ENCODE results near the gene SMIM1. TPM values are rescaled to one million over a fixed set of nuclear protein-coding genes. Genes with fewer than 3 reads are reported as not detected.

The SMIM1 gene
- total and polyA plus RNA-seq, 2 donors (not counting 3 experiments of a cell fraction or from before 2014, with no cell fraction given): 1.4 to 2.9 TPM

DNA sequence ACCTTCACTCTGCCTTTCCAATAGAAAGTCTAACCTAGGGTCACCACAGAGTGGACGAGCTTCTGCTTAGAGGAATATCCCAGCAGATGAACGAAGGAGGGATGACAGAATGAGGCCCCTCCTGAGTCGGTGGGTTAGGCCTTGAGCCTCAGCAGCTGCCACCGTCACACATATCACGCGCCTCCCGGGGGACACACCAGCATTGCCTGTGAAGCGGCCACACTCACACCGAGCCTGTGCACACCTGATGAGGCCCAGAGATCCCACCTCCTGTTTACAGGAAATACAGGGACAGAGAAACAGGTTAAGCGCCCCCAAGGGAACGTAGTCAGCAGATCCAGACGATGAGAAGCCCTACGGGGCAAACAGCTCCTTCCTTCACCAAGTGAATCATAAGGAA lies 48.9 kb downstream of the SMIM1 start:
- CTCF ChIA-PET: no interaction called here

More for the DNA sequence above, 48.9 kb downstream of the SMIM1 start:
- dilution Hi-C loops (cut with MboI; ENCODE audit: extremely low pct_ligation_motif_present, low sequenced_read_pairs) (no loop called here), intact Hi-C loops (cut with micrococcal nuclease) (no loop called here)
- H3K9ac ChIP-seq (replicated peaks; ENCODE audit: extremely low read depth, insufficient read depth, low read length): no peak overlapping the region
- no peak for FAIRE-seq
- no peak overlapping the region for H3K4me2 ChIP-seq (ENCODE audit: insufficient read depth, low read length)
- H3K27ac ChIP-seq (ENCODE audit: insufficient read depth, low read depth, low read length): no peak overlapping the region
- H4K20me1 ChIP-seq (replicated peaks; ENCODE audit: control insufficient read depth, extremely low read depth, insufficient read depth, low read length): no peaks in the 10 kb centered on the region
- no peak for TF ChIP-seq POLR2AphosphoS5 (IDR thresholded peaks at IDR 0.05; ENCODE audit: insufficient read depth, low read depth, low read length)
- TF ChIP-seq MYC (IDR thresholded peaks at IDR 0.05; ENCODE audit: low read depth, low read length): no peak
- TF ChIP-seq FOS (IDR thresholded peaks at IDR 0.05; ENCODE audit: borderline replicate concordance, insufficient read depth, low read length): no peak
- no peak for TF ChIP-seq JUN (IDR thresholded peaks at IDR 0.05; ENCODE audit: borderline replicate concordance, insufficient read depth, insufficient read length, low read depth)
- TF ChIP-seq GATA2 (IDR thresholded peaks at IDR 0.05; ENCODE audit: insufficient read depth, insufficient read length, low read depth, low read length): no peak
- TF ChIP-seq, protein P1, sequence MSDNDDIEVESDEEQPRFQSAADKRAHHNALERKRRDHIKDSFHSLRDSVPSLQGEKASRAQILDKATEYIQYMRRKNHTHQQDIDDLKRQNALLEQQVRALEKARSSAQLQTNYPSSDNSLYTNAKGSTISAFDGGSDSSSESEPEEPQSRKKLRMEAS (IDR thresholded peaks at IDR 0.05; ENCODE audit: insufficient read depth, insufficient read length): no peak
- TF ChIP-seq POLR2A (IDR thresholded peaks at IDR 0.05; ENCODE audit: low read depth, low read length): no peak
- TF ChIP-seq, protein P2, sequence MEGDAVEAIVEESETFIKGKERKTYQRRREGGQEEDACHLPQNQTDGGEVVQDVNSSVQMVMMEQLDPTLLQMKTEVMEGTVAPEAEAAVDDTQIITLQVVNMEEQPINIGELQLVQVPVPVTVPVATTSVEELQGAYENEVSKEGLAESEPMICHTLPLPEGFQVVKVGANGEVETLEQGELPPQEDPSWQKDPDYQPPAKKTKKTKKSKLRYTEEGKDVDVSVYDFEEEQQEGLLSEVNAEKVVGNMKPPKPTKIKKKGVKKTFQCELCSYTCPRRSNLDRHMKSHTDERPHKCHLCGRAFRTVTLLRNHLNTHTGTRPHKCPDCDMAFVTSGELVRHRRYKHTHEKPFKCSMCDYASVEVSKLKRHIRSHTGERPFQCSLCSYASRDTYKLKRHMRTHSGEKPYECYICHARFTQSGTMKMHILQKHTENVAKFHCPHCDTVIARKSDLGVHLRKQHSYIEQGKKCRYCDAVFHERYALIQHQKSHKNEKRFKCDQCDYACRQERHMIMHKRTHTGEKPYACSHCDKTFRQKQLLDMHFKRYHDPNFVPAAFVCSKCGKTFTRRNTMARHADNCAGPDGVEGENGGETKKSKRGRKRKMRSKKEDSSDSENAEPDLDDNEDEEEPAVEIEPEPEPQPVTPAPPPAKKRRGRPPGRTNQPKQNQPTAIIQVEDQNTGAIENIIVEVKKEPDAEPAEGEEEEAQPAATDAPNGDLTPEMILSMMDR (IDR thresholded peaks at IDR 0.05; ENCODE audit: extremely low read depth in 1 of 2, insufficient read depth in 1 of 2, low read depth in 1 of 2, low read length in 2 of 2): no peak
- no TSS peak for BruUV-seq (replicated peaks)
- no peaks in the 10 kb centered on the region for H3K9me1 ChIP-seq (replicated peaks; ENCODE audit: control insufficient read depth, extremely low read depth, insufficient read depth, low read length)
- no peak overlapping the region for H3K4me3 ChIP-seq (replicated peaks in 1 of 3; ENCODE audit: insufficient read depth in 1 of 3, low read depth in 1 of 3, low read length in 3 of 3)
- H3K27me3 ChIP-seq (ENCODE audit: control insufficient read depth in 2 of 2, insufficient read depth in 2 of 2, low read length in 2 of 2): no peaks in the 10 kb centered on the region
- H3K36me3 ChIP-seq (ENCODE audit: control insufficient read depth in 2 of 2, extremely low read depth in 1 of 2, insufficient read depth in 2 of 2, low read length in 2 of 2): peaks cover 0 to 9% of the 10 kb centered on the region in 2 experiments
- H2AFZ ChIP-seq (ENCODE audit: low read depth, low read length): no peak overlapping the region
- POLR2A ChIA-PET: interaction anchor here (0.6 kb wide), 1 partner anchor 371 kb away, joined by 7 read pairs; no protein-coding TSS in a partner anchor
- no peaks in the 10 kb centered on the region for H3K4me1 ChIP-seq (ENCODE audit: control insufficient read depth, extremely low read depth, insufficient read depth, low read length)
- no peaks in the 10 kb centered on the region for H3K79me2 ChIP-seq (ENCODE audit: control insufficient read depth, insufficient read depth, low read length)
- H3K9me3 ChIP-seq (replicated peaks; ENCODE audit: control insufficient read depth, insufficient read depth, low read length): no peaks in the 10 kb centered on the region
- no peak for DNase-seq (ENCODE audit: low read depth, low spot score)

Measured in endothelial cell of umbilical vein (primary cell).